Sciatic nerve (tissue), 2 donors: ENCODE measurements around the gene CIBAR2. TPM values are rescaled to one million over a fixed set of nuclear protein-coding genes. Genes with fewer than 3 reads are reported as not detected.

ENCODE experiments used
- ATAC-seq: fragments of 200-7000 bp; cut with Tn5 transposase; one replicate; pipeline ENCODE4 v1.9.1; 2020; ENCODE audit warnings: mild to moderate bottlenecking, moderate library complexity
- DNase-seq: peaks from one replicate; pipeline ENCODE4 v3.0.0-alpha.2; 2020; ENCODE audit warnings: low spot score
- intact Hi-C: fragments of 100-400 bp; cut with DNase I; formaldehyde crosslinking; loops from one replicate; pipeline ENCODE4 v1.14.2; 2022
- total RNA-seq: library from RNA; stranded (reverse); fragmentation: NEBNext Ultra II Directional; extraction: Animal tissue kit (Norgen Biotek cat#: 25700); gene quantifications from one replicate; pipeline ENCODE4 v1.2.1, GENCODE V29; 2021
- donor health status: DM: no; HTN: no; CAD: no.
- donor health status: DM: no; HTN: no; CAD: no.

Gene CIBAR2
- total RNA-seq, 1 donor from 2014 or later = not detected

- intact Hi-C loops = no loop called here
- ATAC-seq (no peak), DNase-seq (no peak)
Observed at GRCh38 chr16:85145734-85146531, 33.7 kb upstream of the CIBAR2 start.

GRCh38 chr16:85145188-85145587 lies 32.9 kb upstream of the CIBAR2 start:
- DNase-seq (no peak), ATAC-seq (no peak)
- intact Hi-C loops = no loop called here

GRCh38 chr16:85144026-85144915 lies 32.0 kb upstream of the CIBAR2 start:
- no peak for ATAC-seq
- intact Hi-C loops = no loop called here
- no peak for DNase-seq

GRCh38 chr16:85142771-85143211 lies 30.5 kb upstream of the CIBAR2 start:
- intact Hi-C loops = no loop called here
- DNase-seq (no peak), ATAC-seq (no peak)

- DNase-seq (no peak), ATAC-seq (no peak)
- intact Hi-C loops = no loop called here
Observed at GRCh38 chr16:85142129-85142513, 29.8 kb upstream of the CIBAR2 start.

- no peak for DNase-seq
- intact Hi-C loops = no loop called here
Observed at GRCh38 chr16:85141491-85142128, 29.3 kb upstream of the CIBAR2 start.

GRCh38 chr16:85140455-85141012 lies 28.3 kb upstream of the CIBAR2 start:
- intact Hi-C loops = no loop called here
- DNase-seq (no peak), ATAC-seq (no peak)

More at GRCh38 chr16:85141491-85142128, 29.3 kb upstream of the CIBAR2 start:
- ATAC-seq = peak; percentile 18

GRCh38 chr16:85139881-85140339 lies 27.6 kb upstream of the CIBAR2 start:
- DNase-seq (no peak), ATAC-seq (no peak)
- intact Hi-C loops = no loop called here

- no peak for ATAC-seq
- no peak for DNase-seq
- intact Hi-C loops = no loop called here
Observed at GRCh38 chr16:85138825-85139627, 26.8 kb upstream of the CIBAR2 start.

- ATAC-seq (no peak), DNase-seq (no peak)
- intact Hi-C loops = no loop called here
Observed at GRCh38 chr16:85138073-85138824, 26.0 kb upstream of the CIBAR2 start.

- peak; percentile 94 for ATAC-seq
- intact Hi-C loops = no loop called here
- peak; percentile 97 for DNase-seq
Observed at GRCh38 chr16:85137323-85138072, 25.2 kb upstream of the CIBAR2 start.

GRCh38 chr16:85136702-85137322 lies 24.5 kb upstream of the CIBAR2 start:
- intact Hi-C loops = no loop called here
- no peak for DNase-seq
- peak; percentile 48 for ATAC-seq

GRCh38 chr16:85136213-85136701 lies 24.0 kb upstream of the CIBAR2 start:
- ATAC-seq = peak; percentile 51
- no peak for DNase-seq
- intact Hi-C loops = no loop called here

- DNase-seq (no peak), ATAC-seq (no peak)
- intact Hi-C loops = no loop called here
Observed at GRCh38 chr16:85134789-85135142, 22.5 kb upstream of the CIBAR2 start.

- DNase-seq (no peak), ATAC-seq (no peak)
- intact Hi-C loops = no loop called here
Observed at GRCh38 chr16:85134076-85134788, 22.0 kb upstream of the CIBAR2 start.

GRCh38 chr16:85133290-85133599 lies 21.0 kb upstream of the CIBAR2 start:
- DNase-seq (no peak), ATAC-seq (no peak)
- intact Hi-C loops = no loop called here
